Lower leg skin (tissue), 4 donors: ENCODE results near the gene PFKFB4. TPM values are rescaled to one million over a fixed set of nuclear protein-coding genes. Genes with fewer than 3 reads are reported as not detected.

Source experiments
- DNase-seq, 2 donors: peaks; one replicate each; pipeline ENCODE4 v3.0.0-alpha.2; 2019; ENCODE audit warnings: low spot score in 2 of 2
- H3K4me3 ChIP-seq: fragments of 200-600 bp; sonication (generic); 2 replicates; pipeline ENCODE4 v1.5.1; 2017; ENCODE audit warnings: mild to moderate bottlenecking, low read depth; ENCODE audit not compliant: poor library complexity, severe bottlenecking
- CTCF ChIP-seq, 3 donors: fragments of 450-650 bp; IDR thresholded peaks; one replicate each; pipeline ENCODE4 v1.5.1; 2016; ENCODE audit warnings: antibody characterized with exemption in 3 of 3, mild to moderate bottlenecking in 3 of 3, moderate library complexity in 2 of 3
- POLR2A ChIP-seq, 2 donors: fragments of 450-650 bp; IDR thresholded peaks; one replicate each; pipeline ENCODE4 v1.6.1; 2016 to 2017; ENCODE audit warnings: antibody characterized with exemption in 2 of 2, mild to moderate bottlenecking in 1 of 2, moderate library complexity in 1 of 2
- WGBS, 2 donors: methylation state at CpG; one replicate each; pipeline ENCODE4 v1.1.5; 2018; 5-methylcytosine and 5-hydroxymethylcytosine counted together
- intact Hi-C: fragments of 100-400 bp; cut with DNase I; formaldehyde crosslinking; loops from one replicate; pipeline ENCODE4 v1.15.0; 2023; ENCODE audit warnings: low total_unique reads
- total RNA-seq, 4 donors: library from RNA; depleted of rRNA; stranded (reverse); fragments of >200 nt; gene quantifications; one replicate each; pipeline ENCODE4 v1.1.0, GENCODE V29; 2016

The PFKFB4 gene
- total RNA-seq, 4 donors from 2014 or later, result 3.7 to 8.8 (median 6.4) TPM

GRCh38 chr3:48595075-48595525 lies 38.5 kb upstream of the PFKFB4 start, which contains the start of gene COL7A1:
Gene COL7A1 (minus strand): TSS chr3:48595329. CDS start chr3:48595159, 170 bp downstream.
- WGBS, 2 donors, result 0 to 2% methylated on average over 5 to 32 of the region's 35 CpGs
- H3K4me3 ChIP-seq, result peak within 1 kb of the TSS; percentile 7
- DNase-seq, result no peak
- no peak for TF ChIP-seq CTCF (IDR thresholded peaks at IDR 0.05)
- no peak for TF ChIP-seq POLR2A (IDR thresholded peaks at IDR 0.05)
- intact Hi-C loops, result no loop called here

- no peak for DNase-seq
- WGBS, 2 donors, result 16 to 26% methylated on average over 35 to 36 of the region's 39 CpGs
- peak overlapping the region; percentile 7 for H3K4me3 ChIP-seq
- TF ChIP-seq POLR2A (IDR thresholded peaks at IDR 0.05), result no peak
- no peak for TF ChIP-seq CTCF (IDR thresholded peaks at IDR 0.05)
- intact Hi-C loops, result no loop called here
These were observed 37.9 kb upstream of the PFKFB4 start for GRCh38 chr3:48594417-48595049.

GRCh38 chr3:48593337-48593736 lies 36.7 kb upstream of the PFKFB4 start:
- intact Hi-C loops, result no loop called here
- H3K4me3 ChIP-seq, result no peak overlapping the region
- 62 to 80% methylated on average over 2 to 9 of the region's 9 CpGs for WGBS, 2 donors
- TF ChIP-seq POLR2A (IDR thresholded peaks at IDR 0.05), result no peak
- TF ChIP-seq CTCF (IDR thresholded peaks at IDR 0.05), result no peak
- DNase-seq, result no peak

GRCh38 chr3:48592519-48593087 lies 36.0 kb upstream of the PFKFB4 start:
- DNase-seq, result no peak
- intact Hi-C loops, result no loop called here
- 84 to 88% methylated on average over 10 to 21 of the region's 21 CpGs for WGBS, 2 donors
- no peak overlapping the region for H3K4me3 ChIP-seq
- no peak for TF ChIP-seq CTCF (IDR thresholded peaks at IDR 0.05)
- no peak for TF ChIP-seq POLR2A (IDR thresholded peaks at IDR 0.05)

GRCh38 chr3:48591886-48592518 lies 35.4 kb upstream of the PFKFB4 start:
- H3K4me3 ChIP-seq, result no peak overlapping the region
- WGBS, 2 donors, result 81 to 87% methylated on average over 22 of the region's 22 CpGs
- no peak for TF ChIP-seq POLR2A (IDR thresholded peaks at IDR 0.05)
- no peak for DNase-seq
- intact Hi-C loops, result no loop called here

GRCh38 chr3:48591436-48591835 lies 34.8 kb upstream of the PFKFB4 start:
- no peak for TF ChIP-seq POLR2A (IDR thresholded peaks at IDR 0.05)
- no peak for TF ChIP-seq CTCF (IDR thresholded peaks at IDR 0.05)
- DNase-seq, result no peak
- intact Hi-C loops, result no loop called here

More at GRCh38 chr3:48591436-48591835, 34.8 kb upstream of the PFKFB4 start:
- WGBS, 2 donors, result 65 to 69% methylated on average over 10 to 13 of the region's 14 CpGs
- H3K4me3 ChIP-seq, result no peak overlapping the region
